Thyroid gland (tissue), 4 donors: ENCODE measurements around the gene COL6A2. TPM values are rescaled to one million over a fixed set of nuclear protein-coding genes. Genes with fewer than 3 reads are reported as not detected.
"Not testable (repeated sequence)": the region's sequence is repeated elsewhere in the genome, so short reads cannot be mapped to it uniquely, and the experiment has no call there.

Experiments used
- DNase-seq, 2 donors: peaks; one replicate each; pipeline ENCODE4 v3.0.0-alpha.2; 2019
- H3K27ac ChIP-seq, 3 donors: fragments of 200-600 bp; sonication (generic); 1 replicate in 2 of 3; 2 replicates in 1 of 3; pipeline ENCODE4 v1.5.1; 2016 to 2019; ENCODE audit warnings: mild to moderate bottlenecking in 1 of 3, moderate library complexity in 1 of 3
- H3K27me3 ChIP-seq: fragments of 200-600 bp; sonication (generic); one replicate; pipeline ENCODE4 v1.5.1; 2019
- H3K36me3 ChIP-seq, 2 donors: fragments of 200-600 bp; sonication (generic); one replicate each; pipeline ENCODE4 v1.5.1; 2016 to 2019
- H3K4me1 ChIP-seq, 2 donors: fragments of 200-600 bp; sonication (generic); one replicate each; pipeline ENCODE4 v1.5.1; 2017 to 2019
- H3K4me3 ChIP-seq, 3 donors: fragments of 200-600 bp; sonication (generic); replicated peaks in 1 of 3; 1 replicate in 2 of 3; 2 replicates in 1 of 3; pipeline ENCODE4 v1.5.1; 2016; ENCODE audit warnings: mild to moderate bottlenecking in 1 of 3
- H3K9me3 ChIP-seq: fragments of 200-600 bp; sonication (generic); one replicate; pipeline ENCODE4 v1.5.1; 2017
- CTCF ChIP-seq, 6 experiments: fragments of 200-600 bp in 3 of 6; fragments of 450-650 bp in 3 of 6; sonication (generic) in 3 of 6; IDR thresholded peaks; one replicate each; pipeline ENCODE4 v1.5.1; 2016 to 2019; ENCODE audit warnings: antibody characterized with exemption in 6 of 6, mild to moderate bottlenecking in 2 of 6, inconsistent platforms in 1 of 6, moderate library complexity in 1 of 6
- POLR2A ChIP-seq, 2 donors: fragments of 450-650 bp; IDR thresholded peaks; one replicate each; pipeline ENCODE4 v1.6.1; 2017; ENCODE audit warnings: antibody characterized with exemption in 2 of 2, mild to moderate bottlenecking in 2 of 2, moderate library complexity in 1 of 2
- WGBS, 2 donors: methylation state at CpG; one replicate each; pipeline ENCODE4 v1.1.5; 2017; 5-methylcytosine and 5-hydroxymethylcytosine counted together
- intact Hi-C: fragments of 100-400 bp; cut with DNase I; formaldehyde crosslinking; loops from one replicate; pipeline ENCODE4 v1.15.1; 2023
- total RNA-seq, 4 donors: library from RNA; depleted of rRNA; stranded (reverse); fragments of >200 nt; gene quantifications; one replicate each; pipeline ENCODE4 v1.2.3, GENCODE V29; 2016

The COL6A2 gene
- total RNA-seq, 4 donors from 2014 or later, result 79.4 to 191 (median 172) TPM

- TF ChIP-seq POLR2A (IDR thresholded peaks at IDR 0.05), result no peak
- no peak for TF ChIP-seq CTCF (IDR thresholded peaks at IDR 0.05)
- Histone ChIP-seq H3K9me3 (no peaks in the 10 kb centered on the region), H3K4me1 (peaks cover 0 to 9% of the 10 kb centered on the region in 2 donors)
Observed at GRCh38 chr21:46082713-46082962, 15.3 kb upstream of the COL6A2 start.

GRCh38 chr21:46082963-46083790 lies 14.7 kb upstream of the COL6A2 start:
- H3K9me3 ChIP-seq, result no peaks in the 10 kb centered on the region
- H3K27ac ChIP-seq, result no peak overlapping the region
- DNase-seq, result no peak
- peaks cover 0 to 9% of the 10 kb centered on the region in 2 donors for H3K4me1 ChIP-seq
- intact Hi-C loops, result no loop called here
- no peaks in the 10 kb centered on the region for H3K36me3 ChIP-seq
- WGBS, 2 donors, result 73 to 79% methylated on average over 22 to 32 of the region's 35 CpGs
- no peaks in the 10 kb centered on the region for H3K27me3 ChIP-seq
- TF ChIP-seq POLR2A (IDR thresholded peaks at IDR 0.05) (no peak), CTCF (IDR thresholded peaks at IDR 0.05) (no peak)
- H3K4me3 ChIP-seq, result no peak overlapping the region

More at GRCh38 chr21:46082713-46082962, 15.3 kb upstream of the COL6A2 start:
- no peak overlapping the region for H3K27ac ChIP-seq
- intact Hi-C loops, result no loop called here
- no peaks in the 10 kb centered on the region for H3K36me3 ChIP-seq
- H3K27me3 ChIP-seq, result no peaks in the 10 kb centered on the region
- DNase-seq, result no peak
- WGBS, 2 donors, result 93 to 100% methylated on average over 3 of the region's 5 CpGs
- no peak overlapping the region for H3K4me3 ChIP-seq

GRCh38 chr21:46083791-46084561 lies 13.9 kb upstream of the COL6A2 start:
- Histone ChIP-seq H3K36me3 (no peaks in the 10 kb centered on the region), H3K4me3 (no peak overlapping the region), H3K27me3 (no peaks in the 10 kb centered on the region), H3K27ac (no peak overlapping the region), H3K9me3 (no peaks in the 10 kb centered on the region), H3K4me1 (peaks cover 0 to 5% of the 10 kb centered on the region in 2 donors)
- intact Hi-C loops, result no loop called here
- DNase-seq, result no peak
- WGBS, 2 donors, result 76 to 87% methylated on average over 14 to 16 of the region's 29 CpGs
- no peak for TF ChIP-seq CTCF (IDR thresholded peaks at IDR 0.05)

GRCh38 chr21:46084709-46085108 lies 13.2 kb upstream of the COL6A2 start:
- intact Hi-C loops, result no loop called here
- H3K4me1 ChIP-seq, result peaks cover 0 to 2% of the 10 kb centered on the region in 2 donors
- no peaks in the 10 kb centered on the region for H3K36me3 ChIP-seq
- 86 to 93% methylated on average over 3 to 7 of the region's 10 CpGs for WGBS, 2 donors
- no peak overlapping the region for H3K4me3 ChIP-seq
- no peak for DNase-seq
- no peaks in the 10 kb centered on the region for H3K9me3 ChIP-seq
- no peak overlapping the region for H3K27ac ChIP-seq
- H3K27me3 ChIP-seq, result no peaks in the 10 kb centered on the region
- TF ChIP-seq CTCF (IDR thresholded peaks at IDR 0.05) (no peak), POLR2A (IDR thresholded peaks at IDR 0.05) (no peak)

GRCh38 chr21:46085259-46085658 lies 12.7 kb upstream of the COL6A2 start:
- H3K9me3 ChIP-seq, H3K4me3 ChIP-seq, DNase-seq, intact Hi-C loops, H3K36me3 ChIP-seq, H3K27me3 ChIP-seq, H3K27ac ChIP-seq, H3K4me1 ChIP-seq: not testable (repeated sequence)
- no CpG with 5 or more reads among the region's 5 CpGs for WGBS, 2 donors
